OCI-LY3 (cell line): Measurements from ENCODE around the gene PLXNC1.

Experiments
- CTCF ChIP-seq: fragments of 200-600, 300-600 bp; sonication (generic); IDR thresholded peaks from 2 replicates; pipeline ENCODE4 v1.5.1; 2014; ENCODE audit warnings: antibody characterized with exemption, low read length, low read depth
- EZH2phosphoT487 ChIP-seq: fragments of 200-600 bp; shearing (Covaris generic); IDR thresholded peaks from 2 replicates; pipeline ENCODE4 v1.6.1; 2018; ENCODE audit warnings: antibody characterized with exemption, mixed run types, low read depth

GRCh38 chr12:94116191-94116590 lies 32.2 kb upstream of the PLXNC1 start:
- TF ChIP-seq CTCF (no peak), EZH2phosphoT487 (no peak)
